GM18951 (cell line): ENCODE data around the gene ZNF761.
A peak's percentile ranks its signal among the peaks of the same experiment; 100 is the strongest.
"Not testable (repeated sequence)": the region's sequence is repeated elsewhere in the genome, so short reads cannot be mapped to it uniquely, and the experiment has no call there.

ENCODE experiments used
- POLR2A ChIP-seq: IDR thresholded peaks from 4 replicates; pipeline ENCODE4 v1.6.1; 2011; ENCODE audit warnings: mild to moderate bottlenecking; ENCODE audit not compliant: insufficient read length, insufficient read depth; ENCODE audit errors: extremely low read depth
- in situ Hi-C: fragments of 300-500 bp; cut with MboI; formaldehyde crosslinking; loops from one replicate; pipeline ENCODE4 v1.12.0; 2022; ENCODE audit warnings: low sequenced_read_pairs, mixed read lengths, inconsistent platforms; ENCODE audit not compliant: unreplicated experiment

Gene ZNF761

GRCh38 chr19:53431399-53432087, at the start of gene ZNF761:
TSS of gene ZNF761 (plus strand) at chr19:53431984. CDS start at chr19:53447269, 15,285 bp downstream.
- in situ Hi-C loops: no loop called here
- peak; percentile 88 for TF ChIP-seq POLR2A

GRCh38 chr19:53388168-53388567, 43.6 kb upstream of the ZNF761 start:
- in situ Hi-C loops: no loop called here
- TF ChIP-seq POLR2A: no peak

GRCh38 chr19:53388904-53389303, 42.9 kb upstream of the ZNF761 start:
- TF ChIP-seq POLR2A: no peak
- in situ Hi-C loops: no loop called here

- TF ChIP-seq POLR2A: no peak
- in situ Hi-C loops: no loop called here
Observed at GRCh38 chr19:53389571-53389970, 42.2 kb upstream of the ZNF761 start.

- TF ChIP-seq POLR2A: no peak
- in situ Hi-C loops: no loop called here
Observed at GRCh38 chr19:53389978-53390377, 41.8 kb upstream of the ZNF761 start.

GRCh38 chr19:53394522-53394973, 37.2 kb upstream of the ZNF761 start:
- no peak for TF ChIP-seq POLR2A
- in situ Hi-C loops: no loop called here

- in situ Hi-C loops: no loop called here
- peak; percentile 81 for TF ChIP-seq POLR2A
Observed at GRCh38 chr19:53394974-53395839, 36.6 kb upstream of the ZNF761 start, which contains the start of gene ZNF765. TSS of gene ZNF765 (plus strand) at chr19:53395149. CDS start at chr19:53398016, 2,867 bp downstream.

GRCh38 chr19:53395840-53396524, 35.8 kb upstream of the ZNF761 start:
- in situ Hi-C loops: not testable (repeated sequence)

GRCh38 chr19:53396525-53396868, 35.3 kb upstream of the ZNF761 start:
- in situ Hi-C loops: no loop called here
- no peak for TF ChIP-seq POLR2A

GRCh38 chr19:53397918-53398317, 33.9 kb upstream of the ZNF761 start:
- in situ Hi-C loops: not testable (repeated sequence)

- in situ Hi-C loops: no loop called here
- TF ChIP-seq POLR2A: no peak
Observed at GRCh38 chr19:53409505-53410204, 22.1 kb upstream of the ZNF761 start.

GRCh38 chr19:53420520-53421315, 11.1 kb upstream of the ZNF761 start:
- in situ Hi-C loops: not testable (repeated sequence)
